Gastrocnemius medialis (tissue), 4 donors: ENCODE results near the gene SDS. TPM values are rescaled to one million over a fixed set of nuclear protein-coding genes. Genes with fewer than 3 reads are reported as not detected.

Source experiments
- ATAC-seq, 2 donors: fragments of 150-250 bp; one replicate each; pipeline ENCODE4 v1.9.1; 2016
- DNase-seq, 2 donors: peaks; one replicate each; pipeline ENCODE4 v3.0.0-alpha.2; 2019
- H3K27ac ChIP-seq, 4 donors: fragments of 200-600 bp; sonication (generic); 1 replicate in 1 of 4; 2 replicates in 3 of 4; pipeline ENCODE4 v1.5.1; 2016 to 2018; ENCODE audit warnings: mild to moderate bottlenecking in 2 of 4, moderate library complexity in 1 of 4
- H3K27me3 ChIP-seq, 3 donors: fragments of 200-600 bp; sonication (generic) in 2 of 3; 1 replicate in 1 of 3; 2 replicates in 2 of 3; pipeline versions ENCODE4 v1.5.1 to v1.6.0; 2016 to 2019; ENCODE audit warnings: mild to moderate bottlenecking in 1 of 3, moderate library complexity in 1 of 3
- H3K36me3 ChIP-seq, 2 donors: fragments of 200-600 bp; sonication (generic) in 1 of 2; one replicate each; pipeline ENCODE4 v1.5.1; 2017 to 2018
- H3K4me1 ChIP-seq, 2 donors: fragments of 200-600 bp; sonication (generic) in 1 of 2; one replicate each; pipeline ENCODE4 v1.5.1; 2016 to 2017; ENCODE audit warnings: mild to moderate bottlenecking in 2 of 2
- H3K4me3 ChIP-seq, 4 donors: fragments of 200-600 bp; sonication (generic) in 3 of 4; 1 replicate in 1 of 4; 2 replicates in 3 of 4; pipeline ENCODE4 v1.5.1; 2016 to 2019; ENCODE audit warnings: mild to moderate bottlenecking in 2 of 4
- H3K9me3 ChIP-seq, 3 donors: fragments of 200-600 bp; sonication (generic) in 2 of 3; 1 replicate in 1 of 3; 2 replicates in 2 of 3; pipeline ENCODE4 v1.5.1; 2016 to 2019
- POLR2A ChIP-seq, 2 donors: fragments of 450-650 bp; IDR thresholded peaks; one replicate each; pipeline ENCODE4 v1.6.1; 2017; ENCODE audit warnings: antibody characterized with exemption in 2 of 2, mild to moderate bottlenecking in 2 of 2, moderate library complexity in 2 of 2
- in situ Hi-C, 4 donors: fragments of 200-750 bp; cut with MboI; loops; one replicate each; pipeline versions ENCODE4 v1.15.0 to v1.8.0; 2017; ENCODE audit warnings: low sequenced_read_pairs in 4 of 4
- intact Hi-C: fragments of 100-400 bp; cut with DNase I; formaldehyde crosslinking; loops from one replicate; pipeline ENCODE4 v1.15.1; 2023; ENCODE audit warnings: low total_unique reads
- total RNA-seq, 4 donors: library from RNA; depleted of rRNA; stranded (reverse); fragments of >200 nt; gene quantifications; one replicate each; pipeline versions ENCODE4 v1.1.0 to v1.2.3, GENCODE V29; 2016
- TF ChIP-seq, protein P1 (sequence below), 5 experiments: fragments of 450-650 bp in 3 of 5; fragments of 200-600 bp in 2 of 5; sonication (generic) in 2 of 5; IDR thresholded peaks in 4 of 5; conservative IDR thresholded peaks in 1 of 5; 1 replicate in 4 of 5; 2 replicates in 1 of 5; pipeline ENCODE4 v1.5.1; 2016 to 2019; ENCODE audit warnings: antibody characterized with exemption in 5 of 5, mild to moderate bottlenecking in 3 of 5, moderate library complexity in 3 of 5

Gene SDS
- total RNA-seq, 4 donors from 2014 or later, result 0.34 to 2.4 (median 0.86) TPM

DNA sequence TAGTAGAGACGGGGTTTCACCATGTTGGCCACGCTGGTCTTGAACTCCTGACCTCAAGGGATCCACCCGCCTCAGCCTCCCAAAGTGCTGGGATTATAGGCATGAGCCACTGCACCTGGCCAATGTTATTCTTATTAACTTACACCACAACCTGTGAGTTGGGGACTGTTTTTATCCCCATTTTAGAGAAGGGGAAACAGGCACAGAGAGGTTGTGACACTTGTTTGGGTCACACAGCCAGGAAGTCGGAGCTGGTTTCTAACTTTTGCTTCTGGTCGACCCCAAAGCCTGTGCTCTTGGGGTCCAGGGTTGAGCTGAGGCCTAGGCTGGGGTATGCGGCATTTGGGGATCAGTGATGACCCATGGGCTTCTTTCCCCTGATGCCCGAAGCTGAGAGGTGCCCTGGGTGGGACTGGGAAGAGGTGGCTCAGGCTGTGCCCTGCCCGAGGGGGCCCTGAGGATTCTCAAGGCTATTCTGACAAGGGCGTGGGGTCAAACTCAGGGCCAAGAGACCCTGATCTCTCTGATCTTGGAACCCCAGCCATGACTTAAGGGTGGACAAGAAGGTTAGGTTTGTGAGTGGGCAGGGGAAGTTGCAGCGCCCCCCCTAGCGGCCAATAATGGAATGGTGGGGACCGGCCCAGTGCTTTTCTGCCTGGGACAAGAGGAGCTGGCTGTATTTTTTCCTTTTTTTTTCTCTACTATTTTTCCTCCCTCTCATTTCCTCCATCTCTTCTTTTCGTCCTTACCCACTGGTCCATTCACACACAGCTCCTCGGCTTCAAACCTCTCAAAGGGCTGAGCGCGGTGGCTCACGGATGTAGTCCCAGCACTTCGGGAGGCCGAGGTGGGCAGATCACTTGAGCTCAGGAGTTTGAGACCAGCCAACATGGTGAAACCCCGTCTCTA lies 21.5 kb upstream of the SDS start:
- Histone ChIP-seq H3K27me3 (no peaks in the 10 kb centered on the region), H3K27ac (no peak overlapping the region), H3K36me3 (no peaks in the 10 kb centered on the region), H3K9me3 (no peaks in the 10 kb centered on the region), H3K4me1 (peaks cover 0 to 8% of the 10 kb centered on the region in 2 donors), H3K4me3 (no peak overlapping the region)
- DNase-seq, result peak in 1 of 2 donors; percentile 41
- intact Hi-C loops (loop anchor here (1.0 to 2.0 kb wide), 2 partner anchors 113 to 228 kb away; no protein-coding TSS in a partner anchor), in situ Hi-C loops (loop anchor here in 2 of 4 donors (10.0 to 25.0 kb wide), 2 partner anchors 110 to 113 kb away; no protein-coding TSS in a partner anchor)
- no peak for TF ChIP-seq POLR2A (IDR thresholded peaks at IDR 0.05)
- TF ChIP-seq, protein P1, sequence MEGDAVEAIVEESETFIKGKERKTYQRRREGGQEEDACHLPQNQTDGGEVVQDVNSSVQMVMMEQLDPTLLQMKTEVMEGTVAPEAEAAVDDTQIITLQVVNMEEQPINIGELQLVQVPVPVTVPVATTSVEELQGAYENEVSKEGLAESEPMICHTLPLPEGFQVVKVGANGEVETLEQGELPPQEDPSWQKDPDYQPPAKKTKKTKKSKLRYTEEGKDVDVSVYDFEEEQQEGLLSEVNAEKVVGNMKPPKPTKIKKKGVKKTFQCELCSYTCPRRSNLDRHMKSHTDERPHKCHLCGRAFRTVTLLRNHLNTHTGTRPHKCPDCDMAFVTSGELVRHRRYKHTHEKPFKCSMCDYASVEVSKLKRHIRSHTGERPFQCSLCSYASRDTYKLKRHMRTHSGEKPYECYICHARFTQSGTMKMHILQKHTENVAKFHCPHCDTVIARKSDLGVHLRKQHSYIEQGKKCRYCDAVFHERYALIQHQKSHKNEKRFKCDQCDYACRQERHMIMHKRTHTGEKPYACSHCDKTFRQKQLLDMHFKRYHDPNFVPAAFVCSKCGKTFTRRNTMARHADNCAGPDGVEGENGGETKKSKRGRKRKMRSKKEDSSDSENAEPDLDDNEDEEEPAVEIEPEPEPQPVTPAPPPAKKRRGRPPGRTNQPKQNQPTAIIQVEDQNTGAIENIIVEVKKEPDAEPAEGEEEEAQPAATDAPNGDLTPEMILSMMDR (IDR thresholded peaks at IDR 0.05 in 4 of 5, conservative IDR thresholded peaks at IDR 0.05 in 1 of 5), result peak; percentile 50 to 81 (median 73)
- peak; percentile 52 to 71 for ATAC-seq

DNA sequence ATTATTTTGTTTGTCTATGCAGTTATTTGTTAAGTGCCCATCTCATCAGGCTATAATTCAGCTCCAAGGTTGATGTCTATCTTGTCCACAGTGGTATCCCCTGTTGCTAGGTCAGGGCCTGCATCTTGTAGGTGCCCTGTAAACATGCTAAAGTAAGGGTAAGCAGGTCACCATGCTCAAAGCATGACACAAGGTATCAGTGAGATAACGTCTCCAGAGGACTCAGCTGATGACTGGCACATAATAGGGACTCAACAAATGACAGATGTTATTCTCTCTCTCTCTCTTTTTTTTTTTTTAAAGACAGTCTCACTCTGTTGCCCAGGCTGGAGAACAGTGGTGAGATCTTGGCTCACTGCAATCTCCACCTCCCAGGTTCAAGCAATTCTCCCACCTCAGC lies 20.8 kb upstream of the SDS start:
- intact Hi-C loops, result loop anchor here (2.0 kb wide), 1 partner anchor 228 kb away; no protein-coding TSS in a partner anchor
- no peak for ATAC-seq
- no peak overlapping the region for H3K27ac ChIP-seq
- no peak overlapping the region for H3K4me3 ChIP-seq
- no peaks in the 10 kb centered on the region for H3K27me3 ChIP-seq
- no peak for DNase-seq
- H3K9me3 ChIP-seq, result no peaks in the 10 kb centered on the region
- H3K4me1 ChIP-seq, result peaks cover 0 to 8% of the 10 kb centered on the region in 2 donors
- H3K36me3 ChIP-seq, result no peaks in the 10 kb centered on the region
- TF ChIP-seq POLR2A (IDR thresholded peaks at IDR 0.05), result no peak
- TF ChIP-seq, protein P1 (IDR thresholded peaks at IDR 0.05 in 4 of 5, conservative IDR thresholded peaks at IDR 0.05 in 1 of 5), result no peak
- in situ Hi-C loops, result loop anchor here in 1 of 4 donors (10.0 kb wide), 1 partner anchor 110 kb away; no protein-coding TSS in a partner anchor

DNA sequence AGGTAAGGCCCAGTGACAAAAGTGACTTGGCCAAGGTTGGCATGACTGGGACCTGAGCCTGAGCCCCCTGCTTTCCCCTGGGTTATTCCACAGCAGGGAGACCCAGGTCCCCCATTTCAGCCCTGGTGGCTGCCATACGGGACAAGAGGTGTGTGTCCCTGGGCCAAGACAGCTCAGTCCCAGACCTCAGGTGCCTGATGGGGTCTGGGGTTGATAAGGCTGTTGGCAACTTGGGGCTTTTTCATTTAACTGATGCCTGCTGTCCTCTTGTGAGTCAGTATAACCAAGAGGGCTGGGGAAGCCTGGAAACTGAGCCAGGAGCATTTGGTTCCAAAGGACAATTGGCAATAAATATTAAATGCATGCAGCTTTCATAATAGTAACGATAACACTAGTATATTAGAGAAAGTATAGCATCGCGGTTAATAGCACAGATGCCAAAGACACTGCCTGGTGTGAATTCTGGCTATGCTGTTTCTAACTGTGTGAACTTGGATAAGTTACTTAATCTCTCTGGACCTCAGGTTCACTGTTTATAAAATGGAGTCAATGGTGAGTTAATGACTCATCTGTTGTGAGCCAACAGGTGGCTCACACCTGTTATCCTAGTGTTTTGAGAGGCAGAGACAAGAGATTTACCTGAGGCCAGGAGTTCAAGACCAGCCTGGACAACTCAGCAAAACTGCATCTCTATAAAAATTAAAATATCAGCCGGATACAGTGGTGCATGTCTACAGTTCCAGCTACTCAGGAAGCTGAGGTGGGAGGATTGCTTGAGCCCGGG lies 19.4 kb upstream of the SDS start:
- H3K27ac ChIP-seq, result no peak overlapping the region
- H3K4me3 ChIP-seq, result peak overlapping the region in 3 of 4 donors; percentile 41 to 56 (median 45)
- DNase-seq (no peak), ATAC-seq (no peak)
- no peak for TF ChIP-seq POLR2A (IDR thresholded peaks at IDR 0.05)
- TF ChIP-seq, protein P1 (IDR thresholded peaks at IDR 0.05 in 4 of 5, conservative IDR thresholded peaks at IDR 0.05 in 1 of 5), result no peak
- no peaks in the 10 kb centered on the region for H3K27me3 ChIP-seq
- H3K4me1 ChIP-seq, result peaks cover 0 to 8% of the 10 kb centered on the region in 2 donors
- no peaks in the 10 kb centered on the region for H3K36me3 ChIP-seq
- no peaks in the 10 kb centered on the region for H3K9me3 ChIP-seq
- intact Hi-C loops, result no loop called here
- in situ Hi-C loops, result loop anchor here in 1 of 4 donors (10.0 kb wide), 1 partner anchor 108 kb away; no protein-coding TSS in a partner anchor

DNA sequence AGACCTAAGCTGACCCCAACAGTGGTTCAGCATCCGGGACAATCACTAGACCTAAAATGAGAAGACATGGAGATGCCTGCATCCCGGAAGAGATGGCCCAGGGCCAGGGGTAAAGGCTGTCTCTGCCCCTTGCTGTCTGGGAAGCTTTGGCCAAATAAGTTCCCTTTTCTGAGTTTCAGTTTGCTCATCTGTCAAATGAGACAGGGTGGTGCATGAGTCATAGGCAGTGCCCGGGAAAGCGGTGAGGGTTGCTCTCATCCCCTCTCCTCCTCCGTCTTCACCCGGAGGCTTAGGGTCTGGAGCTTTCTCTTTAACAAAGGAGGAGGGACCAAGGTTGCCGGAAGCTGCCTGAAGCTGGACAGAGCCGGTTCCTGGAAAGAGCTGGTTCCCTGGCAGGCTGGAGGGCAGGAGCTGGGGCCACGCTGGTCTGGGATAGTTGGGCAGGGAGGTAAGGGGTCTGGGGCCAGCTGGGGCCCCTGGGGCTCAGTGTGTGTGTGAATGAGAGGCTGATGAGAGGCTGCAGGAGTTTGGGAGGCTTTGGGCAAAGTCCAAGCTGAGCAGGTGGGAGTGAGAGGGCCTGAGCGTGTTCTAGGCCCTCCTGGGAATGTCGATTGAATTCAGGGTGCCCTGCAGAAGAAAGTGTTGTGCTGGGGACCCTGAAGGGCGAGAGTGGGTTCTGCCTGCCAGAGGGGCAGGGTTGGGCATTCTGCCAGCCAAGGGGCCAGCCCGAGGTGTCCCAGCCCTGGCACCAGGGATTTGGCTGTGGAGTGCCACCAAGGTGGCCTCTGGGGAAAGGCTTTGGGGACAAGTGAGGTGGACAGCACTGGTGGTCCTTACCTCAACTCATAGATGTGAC lies 18.6 kb upstream of the SDS start, which contains the start of gene SDSL:
Gene SDSL, plus strand, starts transcription at position 351 of the 856 bp plus-strand sequence. CDS start 5,603 bp downstream, outside the sequence.
- in situ Hi-C loops (loop anchor here in 1 of 4 donors (10.0 kb wide), 1 partner anchor 107 kb away; no protein-coding TSS in a partner anchor), intact Hi-C loops (no loop called here)
- peak in 1 of 2 donors; percentile 15 for TF ChIP-seq POLR2A (IDR thresholded peaks at IDR 0.05)
- TF ChIP-seq, protein P1 (IDR thresholded peaks at IDR 0.05 in 4 of 5, conservative IDR thresholded peaks at IDR 0.05 in 1 of 5), result no peak
- Histone ChIP-seq H3K27ac (peak within 1 kb of the TSS in 2 of 4 donors; percentile 24 to 48), H3K27me3 (no peaks in the 10 kb centered on the region), H3K4me3 (peak within 1 kb of the TSS; percentile 34 to 56 (median 43)), H3K4me1 (peaks cover 0 to 8% of the 10 kb centered on the region in 2 donors), H3K9me3 (no peaks in the 10 kb centered on the region), H3K36me3 (no peaks in the 10 kb centered on the region)
- ATAC-seq, result peak; percentile 60 to 71
- peak; percentile 26 to 52 for DNase-seq
